ENCODE measurements around the gene CCL23. TPM values are rescaled to one million over a fixed set of nuclear protein-coding genes. Genes with fewer than 3 reads are reported as not detected.

Gene CCL23
- total RNA-seq, 1 donor from 2014 or later = not detected

GRCh38 chr17:35991075-35991474 lies 26.7 kb downstream of the CCL23 start:
- Mint-ChIP-seq H3K27me3 (peaks cover 7% of the 10 kb centered on the region), H3K9me3 (peaks cover 6% of the 10 kb centered on the region), H3K4me3 (no peak overlapping the region), H3K4me1 (peaks cover 19% of the 10 kb centered on the region), H3K27ac (no peak overlapping the region), H3K36me3 (ENCODE audit: low read depth) (no peaks in the 10 kb centered on the region)
- TF ChIP-seq, protein P1, sequence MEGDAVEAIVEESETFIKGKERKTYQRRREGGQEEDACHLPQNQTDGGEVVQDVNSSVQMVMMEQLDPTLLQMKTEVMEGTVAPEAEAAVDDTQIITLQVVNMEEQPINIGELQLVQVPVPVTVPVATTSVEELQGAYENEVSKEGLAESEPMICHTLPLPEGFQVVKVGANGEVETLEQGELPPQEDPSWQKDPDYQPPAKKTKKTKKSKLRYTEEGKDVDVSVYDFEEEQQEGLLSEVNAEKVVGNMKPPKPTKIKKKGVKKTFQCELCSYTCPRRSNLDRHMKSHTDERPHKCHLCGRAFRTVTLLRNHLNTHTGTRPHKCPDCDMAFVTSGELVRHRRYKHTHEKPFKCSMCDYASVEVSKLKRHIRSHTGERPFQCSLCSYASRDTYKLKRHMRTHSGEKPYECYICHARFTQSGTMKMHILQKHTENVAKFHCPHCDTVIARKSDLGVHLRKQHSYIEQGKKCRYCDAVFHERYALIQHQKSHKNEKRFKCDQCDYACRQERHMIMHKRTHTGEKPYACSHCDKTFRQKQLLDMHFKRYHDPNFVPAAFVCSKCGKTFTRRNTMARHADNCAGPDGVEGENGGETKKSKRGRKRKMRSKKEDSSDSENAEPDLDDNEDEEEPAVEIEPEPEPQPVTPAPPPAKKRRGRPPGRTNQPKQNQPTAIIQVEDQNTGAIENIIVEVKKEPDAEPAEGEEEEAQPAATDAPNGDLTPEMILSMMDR (IDR thresholded peaks at IDR 0.05) = no peak
- intact Hi-C loops (cut with micrococcal nuclease) = loop anchor here (5.0 kb wide), 1 partner anchor 41 kb away; no protein-coding TSS in a partner anchor
- POLR2A ChIA-PET = no interaction called here
- ATAC-seq (ENCODE audit: low read depth) (no peak), DNase-seq (no peak)
- CTCF ChIA-PET = interaction anchor here (1.2 to 1.5 kb wide), 2 partner anchors 81 to 492 kb away, joined by 3 to 5 read pairs; no protein-coding TSS in a partner anchor

- Mint-ChIP-seq H3K9me3 (peaks cover 6% of the 10 kb centered on the region), H3K4me3 (no peak overlapping the region), H3K27ac (no peak overlapping the region), H3K27me3 (peaks cover 9% of the 10 kb centered on the region), H3K36me3 (ENCODE audit: low read depth) (no peaks in the 10 kb centered on the region), H3K4me1 (no peaks in the 10 kb centered on the region)
- no peak for DNase-seq
- ATAC-seq (ENCODE audit: low read depth) = no peak
- ChIA-PET POLR2A (no interaction called here), CTCF (interaction anchor here (1.0 kb wide), 1 partner anchor 19 kb away, joined by 4 read pairs; no protein-coding TSS in a partner anchor)
- TF ChIP-seq, protein P1 (IDR thresholded peaks at IDR 0.05) = no peak
- intact Hi-C loops (cut with micrococcal nuclease) = no loop called here
Observed at GRCh38 chr17:35988164-35988563, 29.6 kb downstream of the CCL23 start.

DNA sequence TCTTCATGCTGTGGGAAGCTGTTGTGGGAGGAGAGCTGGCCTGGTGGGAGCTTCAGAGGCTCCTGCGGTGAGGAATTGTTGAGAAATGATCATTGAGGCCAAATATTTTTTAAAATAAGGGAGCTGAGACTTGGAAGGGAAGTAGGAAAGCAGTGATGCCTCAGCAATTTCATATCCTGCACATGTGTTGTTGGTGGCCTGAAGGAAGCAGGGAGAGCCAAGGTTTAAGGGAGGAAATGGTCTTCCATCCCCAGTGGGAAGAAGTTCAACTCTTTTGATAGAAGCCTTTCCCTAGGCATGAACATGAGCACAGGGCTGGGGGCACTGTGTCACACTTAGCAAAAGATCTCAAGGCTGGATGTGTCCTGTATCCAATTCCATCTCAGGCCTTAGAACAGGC lies 31.1 kb downstream of the CCL23 start, which contains the start of gene CCL14:
CCL14 (minus strand) TSS at position 87 of the 400 bp plus-strand sequence; CDS start at position 7, 80 bp downstream.
- ChIA-PET POLR2A (no interaction called here), CTCF (interaction anchor here (1.0 kb wide), 1 partner anchor 14 kb away, joined by 3 read pairs; no protein-coding TSS in a partner anchor)
- intact Hi-C loops (cut with micrococcal nuclease) = no loop called here
- TF ChIP-seq, protein P1 (IDR thresholded peaks at IDR 0.05) = no peak
- ATAC-seq (ENCODE audit: low read depth) (no peak), DNase-seq (no peak)
- Mint-ChIP-seq H3K36me3 (ENCODE audit: low read depth) (no peaks in the 10 kb centered on the region), H3K9me3 (peaks cover 6% of the 10 kb centered on the region), H3K27ac (no peak within 1 kb of the TSS), H3K4me1 (peaks cover 2% of the 10 kb centered on the region), H3K27me3 (peaks cover 5% of the 10 kb centered on the region), H3K4me3 (no peak within 1 kb of the TSS)

GRCh38 chr17:35984140-35984539 lies 33.6 kb downstream of the CCL23 start:
- peaks cover 6% of the 10 kb centered on the region for H3K9me3 Mint-ChIP-seq
- H3K27ac Mint-ChIP-seq = no peak overlapping the region
- no peak overlapping the region for H3K4me3 Mint-ChIP-seq
- TF ChIP-seq, protein P1 (IDR thresholded peaks at IDR 0.05) = no peak
- ChIA-PET POLR2A (no interaction called here), CTCF (interaction anchor here (2.8 to 19.6 kb wide), 2 partner anchors 89 to 163 kb away, joined by 16 to 481 read pairs; no protein-coding TSS in a partner anchor)
- DNase-seq (no peak), ATAC-seq (ENCODE audit: low read depth) (no peak)
- intact Hi-C loops (cut with micrococcal nuclease) = no loop called here
- peaks cover 9% of the 10 kb centered on the region for H3K27me3 Mint-ChIP-seq
- H3K36me3 Mint-ChIP-seq (ENCODE audit: low read depth) = no peaks in the 10 kb centered on the region
- H3K4me1 Mint-ChIP-seq = peaks cover 2% of the 10 kb centered on the region

- CTCF ChIA-PET = interaction anchor here (0.7 to 19.6 kb wide), 10 partner anchors 9 to 500 kb away, joined by 3 to 481 read pairs (median 6); no protein-coding TSS in a partner anchor
- ATAC-seq (ENCODE audit: low read depth) (no peak), DNase-seq (no peak)
- Mint-ChIP-seq H3K27me3 (peaks cover 11% of the 10 kb centered on the region), H3K36me3 (ENCODE audit: low read depth) (no peaks in the 10 kb centered on the region), H3K4me1 (peaks cover 7% of the 10 kb centered on the region), H3K27ac (no peak overlapping the region), H3K4me3 (no peak overlapping the region), H3K9me3 (no peaks in the 10 kb centered on the region)
- POLR2A ChIA-PET = no interaction called here
- intact Hi-C loops (cut with micrococcal nuclease) = loop anchor here (1.0 kb wide), 1 partner anchor 167 kb away; no protein-coding TSS in a partner anchor
- TF ChIP-seq, protein P1 (IDR thresholded peaks at IDR 0.05) = no peak
Observed at GRCh38 chr17:35982409-35983191, 35.2 kb downstream of the CCL23 start.
